GM18526 (cell line): ENCODE results near the gene TFIP11.

Source experiments
- POLR2A ChIP-seq: IDR thresholded peaks from 3 replicates; pipeline ENCODE4 v1.6.1; 2011; ENCODE audit not compliant: insufficient read length; ENCODE audit errors: extremely low read depth

The TFIP11 gene

GRCh38 chr22:26453812-26454500, 58.3 kb downstream of the TFIP11 start:
- no peak for TF ChIP-seq POLR2A

GRCh38 chr22:26453216-26453615, 59.1 kb downstream of the TFIP11 start:
- no peak for TF ChIP-seq POLR2A

GRCh38 chr22:26452236-26453016, 59.8 kb downstream of the TFIP11 start:
- TF ChIP-seq POLR2A: no peak

- no peak for TF ChIP-seq POLR2A
Measured at GRCh38 chr22:26450453-26451185, 61.7 kb downstream of the TFIP11 start.

- no peak for TF ChIP-seq POLR2A
Measured at GRCh38 chr22:26448941-26449340, 63.3 kb downstream of the TFIP11 start.

GRCh38 chr22:26448334-26448733, 63.9 kb downstream of the TFIP11 start:
- no peak for TF ChIP-seq POLR2A

GRCh38 chr22:26447584-26448329, 64.5 kb downstream of the TFIP11 start:
- TF ChIP-seq POLR2A: no peak

- no peak for TF ChIP-seq POLR2A
Measured at GRCh38 chr22:26446808-26447515, 65.3 kb downstream of the TFIP11 start.

- TF ChIP-seq POLR2A: no peak
Measured at GRCh38 chr22:26445577-26446275, 66.5 kb downstream of the TFIP11 start.

- no peak for TF ChIP-seq POLR2A
Measured at GRCh38 chr22:26444777-26445176, 67.5 kb downstream of the TFIP11 start.

- no peak for TF ChIP-seq POLR2A
Measured at GRCh38 chr22:26443901-26444690, 68.2 kb downstream of the TFIP11 start.

- TF ChIP-seq POLR2A: no peak
Measured at GRCh38 chr22:26442086-26442756, 70.1 kb downstream of the TFIP11 start.
